Inferior parietal cortex (tissue), 1 donor: ENCODE measurements around the gene SHBG.
"Not testable (repeated sequence)": the region's sequence is repeated elsewhere in the genome, so short reads cannot be mapped to it uniquely, and the experiment has no call there.

Experiments
- DNase-seq: peaks from one replicate; pipeline ENCODE4 v3.0.0-alpha.2; 2016; ENCODE audit errors: extremely low spot score

Gene SHBG, protein sequence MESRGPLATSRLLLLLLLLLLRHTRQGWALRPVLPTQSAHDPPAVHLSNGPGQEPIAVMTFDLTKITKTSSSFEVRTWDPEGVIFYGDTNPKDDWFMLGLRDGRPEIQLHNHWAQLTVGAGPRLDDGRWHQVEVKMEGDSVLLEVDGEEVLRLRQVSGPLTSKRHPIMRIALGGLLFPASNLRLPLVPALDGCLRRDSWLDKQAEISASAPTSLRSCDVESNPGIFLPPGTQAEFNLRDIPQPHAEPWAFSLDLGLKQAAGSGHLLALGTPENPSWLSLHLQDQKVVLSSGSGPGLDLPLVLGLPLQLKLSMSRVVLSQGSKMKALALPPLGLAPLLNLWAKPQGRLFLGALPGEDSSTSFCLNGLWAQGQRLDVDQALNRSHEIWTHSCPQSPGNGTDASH

DNA sequence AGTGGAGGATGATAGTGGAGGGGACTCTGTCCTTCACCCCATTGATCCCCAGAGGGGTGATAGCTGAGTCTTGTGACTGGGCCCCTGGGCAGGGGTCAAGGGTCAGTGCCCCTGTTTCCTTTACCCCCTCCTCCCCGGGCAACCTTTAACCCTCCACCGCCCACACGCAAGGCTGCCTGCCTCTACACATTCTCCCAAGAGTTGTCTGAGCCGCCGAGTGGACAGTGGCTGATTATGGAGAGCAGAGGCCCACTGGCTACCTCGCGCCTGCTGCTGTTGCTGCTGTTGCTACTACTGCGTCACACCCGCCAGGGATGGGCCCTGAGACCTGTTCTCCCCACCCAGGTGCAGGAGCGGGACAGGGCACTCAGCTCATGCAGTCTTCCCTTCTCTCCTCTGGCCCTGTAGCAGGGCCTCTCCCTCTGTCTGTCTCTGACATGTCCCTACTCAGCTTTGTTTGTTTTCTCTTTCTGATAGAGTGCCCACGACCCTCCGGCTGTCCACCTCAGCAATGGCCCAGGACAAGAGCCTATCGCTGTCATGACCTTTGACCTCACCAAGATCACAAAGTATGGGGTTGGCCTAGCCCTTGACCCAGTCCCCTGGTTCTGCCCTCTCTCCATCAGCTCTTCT lies at the start of gene SHBG:
SHBG (plus strand) TSS at position 197 of the 633 bp plus-strand sequence; CDS start at position 235, 38 bp downstream.
- no peak for DNase-seq

DNA sequence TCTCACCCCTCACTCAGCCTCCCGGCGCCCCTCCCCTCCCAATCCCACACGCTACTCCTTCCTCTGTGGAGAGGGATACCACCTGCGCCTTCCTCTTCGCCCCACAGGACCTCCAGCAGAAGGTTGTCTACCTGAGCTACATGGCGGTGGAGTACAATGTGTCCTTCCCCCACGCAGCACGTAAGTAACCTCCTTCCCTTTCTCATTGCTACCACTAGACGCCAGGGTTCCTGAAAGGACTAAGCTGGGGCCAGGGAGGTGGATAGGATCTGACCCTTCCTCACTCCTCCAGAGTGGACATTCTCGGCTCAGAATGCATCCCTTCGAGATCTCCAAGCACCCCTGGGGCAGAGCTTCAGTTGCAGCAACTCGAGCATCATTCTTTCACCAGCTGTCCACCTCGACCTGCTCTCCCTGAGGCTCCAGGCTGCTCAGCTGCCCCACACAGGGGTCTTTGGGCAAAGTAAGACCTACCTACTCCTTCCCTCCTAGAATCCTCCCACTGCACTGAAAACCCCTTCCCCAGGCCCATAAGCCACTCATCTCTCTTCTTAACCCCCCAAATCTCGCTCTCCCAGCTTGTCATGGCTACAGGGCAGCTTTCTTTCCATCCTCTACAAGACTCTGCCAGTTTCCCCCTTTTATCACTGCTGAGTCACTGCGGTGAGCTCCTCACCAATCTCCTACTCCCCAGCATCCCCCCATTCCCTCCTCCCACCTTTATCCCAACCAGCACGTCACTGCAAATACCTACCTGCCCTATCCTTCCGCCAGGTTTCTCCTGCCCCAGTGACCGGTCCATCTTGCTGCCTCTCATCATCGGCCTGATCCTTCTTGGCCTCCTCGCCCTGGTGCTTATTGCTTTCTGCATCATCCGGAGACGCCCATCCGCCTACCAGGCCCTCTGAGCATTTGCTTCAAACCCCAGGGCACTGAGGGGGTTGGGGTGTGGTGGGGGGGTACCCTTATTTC lies 49.0 kb upstream of the SHBG start:
- DNase-seq: no peak

DNA sequence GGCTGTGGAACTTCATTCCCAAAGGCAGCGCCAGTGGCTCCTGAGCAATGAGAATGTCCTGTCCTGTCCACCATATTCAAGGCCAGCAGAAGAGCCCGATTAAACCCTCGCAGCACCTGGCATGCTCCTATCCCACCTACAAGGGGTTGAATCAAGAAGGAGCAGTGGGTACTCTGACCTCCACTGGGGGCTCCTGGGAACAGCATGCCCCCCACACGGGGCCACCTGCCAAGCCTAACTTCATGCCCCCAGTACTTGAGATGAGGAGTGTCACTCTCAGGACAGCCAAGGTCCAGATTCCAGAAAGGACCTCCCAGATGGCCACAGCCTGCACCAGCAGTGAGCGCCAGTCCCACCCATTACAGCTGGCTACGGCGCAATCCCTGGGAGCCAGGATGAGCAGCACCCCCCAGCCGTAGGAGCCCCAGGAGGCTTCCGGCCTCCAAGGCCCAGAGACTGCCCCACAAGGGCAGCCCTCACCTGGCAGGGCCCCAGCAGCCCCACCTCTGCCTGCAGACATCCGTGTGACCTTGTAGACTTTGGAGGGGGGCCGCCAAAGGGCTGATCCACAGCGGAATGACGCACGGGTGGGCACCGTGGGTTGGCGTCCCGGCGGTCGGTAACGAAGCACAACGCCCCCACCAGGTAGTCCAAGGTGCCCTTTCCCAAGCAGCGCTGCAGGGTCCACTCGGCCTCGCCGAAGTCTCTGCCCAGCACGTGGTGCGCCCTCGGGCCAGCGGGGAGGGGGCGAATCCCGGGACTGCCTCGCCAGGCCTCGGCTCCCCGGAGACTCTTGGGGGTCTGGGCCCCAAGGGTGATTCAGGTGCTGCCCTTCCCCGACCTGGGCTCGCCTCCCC lies 47.3 kb upstream of the SHBG start:
- no peak for DNase-seq

DNA sequence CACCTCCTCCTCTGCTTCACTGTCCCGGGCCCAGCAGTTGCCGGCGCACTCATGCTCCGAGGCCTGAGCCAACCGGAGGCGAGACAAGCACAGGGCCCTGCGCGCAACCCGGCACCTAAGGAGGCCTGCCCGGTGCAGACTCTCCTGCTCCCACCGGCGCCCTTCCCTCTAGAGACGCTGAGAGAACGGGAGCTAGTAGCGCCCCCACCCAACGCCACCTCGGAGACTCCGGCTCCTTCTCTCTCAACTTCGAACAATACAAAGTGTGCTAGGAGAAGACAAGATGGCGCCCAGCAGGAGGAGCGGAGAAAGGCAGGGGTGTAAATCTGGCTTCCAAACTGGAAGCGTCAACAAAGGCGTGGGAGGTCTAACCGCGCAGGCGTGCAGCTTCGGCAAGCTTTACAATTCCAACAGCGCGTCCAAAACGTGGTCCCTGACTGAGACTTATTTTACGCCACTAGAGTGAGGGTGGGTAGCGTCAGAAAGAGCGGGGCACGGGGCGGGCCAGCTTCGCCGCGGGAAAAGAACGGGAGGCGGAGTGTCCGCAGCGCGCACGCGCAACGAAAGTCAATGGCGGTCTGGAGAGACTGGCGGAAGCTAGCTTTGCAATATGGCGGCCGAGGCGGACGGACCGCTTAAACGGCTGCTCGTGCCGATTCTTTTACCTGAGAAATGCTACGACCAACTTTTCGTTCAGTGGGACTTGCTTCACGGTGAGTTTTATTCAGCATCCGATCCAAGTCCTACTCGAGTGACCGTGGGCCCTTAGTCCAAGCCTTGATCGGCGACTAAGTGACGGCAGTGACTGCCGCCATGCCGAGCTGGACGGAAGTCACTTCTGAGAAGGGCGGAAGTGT lies 46.5 kb upstream of the SHBG start, which contains the start of gene MPDU1:
MPDU1 (plus strand) TSS at position 600 of the 857 bp plus-strand sequence; CDS start at position 611, 11 bp downstream.
- DNase-seq: peak; percentile 98

DNA sequence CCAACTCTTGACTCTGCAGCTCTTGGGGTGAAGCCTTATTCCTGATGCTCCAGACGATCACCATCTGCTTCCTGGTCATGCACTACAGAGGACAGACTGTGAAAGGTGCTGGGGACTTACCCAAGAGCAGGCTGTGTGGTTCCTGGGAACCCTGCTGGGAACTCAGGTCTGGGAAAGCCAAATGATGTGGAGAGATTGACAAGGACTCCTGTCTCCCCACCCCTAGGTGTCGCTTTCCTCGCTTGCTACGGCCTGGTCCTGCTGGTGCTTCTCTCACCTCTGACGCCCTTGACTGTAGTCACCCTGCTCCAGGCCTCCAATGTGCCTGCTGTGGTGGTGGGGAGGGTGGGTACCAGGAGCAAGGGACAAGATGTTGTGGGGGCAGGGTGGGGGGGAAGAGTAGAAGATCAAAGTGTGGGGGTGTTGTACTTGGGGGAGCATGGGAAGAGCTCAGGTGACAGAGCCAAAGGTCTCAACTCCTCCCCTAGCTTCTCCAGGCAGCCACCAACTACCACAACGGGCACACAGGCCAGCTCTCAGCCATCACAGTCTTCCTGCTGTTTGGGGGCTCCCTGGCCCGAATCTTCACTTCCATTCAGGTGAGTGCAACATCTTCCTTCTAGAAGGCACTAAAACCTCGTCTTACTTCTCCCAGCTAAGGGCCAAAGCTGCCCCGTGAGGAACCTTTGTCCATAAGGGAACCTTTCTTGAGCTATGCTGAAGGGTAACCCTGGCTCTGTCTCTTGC lies 43.1 kb upstream of the SHBG start:
- no peak for DNase-seq

DNA sequence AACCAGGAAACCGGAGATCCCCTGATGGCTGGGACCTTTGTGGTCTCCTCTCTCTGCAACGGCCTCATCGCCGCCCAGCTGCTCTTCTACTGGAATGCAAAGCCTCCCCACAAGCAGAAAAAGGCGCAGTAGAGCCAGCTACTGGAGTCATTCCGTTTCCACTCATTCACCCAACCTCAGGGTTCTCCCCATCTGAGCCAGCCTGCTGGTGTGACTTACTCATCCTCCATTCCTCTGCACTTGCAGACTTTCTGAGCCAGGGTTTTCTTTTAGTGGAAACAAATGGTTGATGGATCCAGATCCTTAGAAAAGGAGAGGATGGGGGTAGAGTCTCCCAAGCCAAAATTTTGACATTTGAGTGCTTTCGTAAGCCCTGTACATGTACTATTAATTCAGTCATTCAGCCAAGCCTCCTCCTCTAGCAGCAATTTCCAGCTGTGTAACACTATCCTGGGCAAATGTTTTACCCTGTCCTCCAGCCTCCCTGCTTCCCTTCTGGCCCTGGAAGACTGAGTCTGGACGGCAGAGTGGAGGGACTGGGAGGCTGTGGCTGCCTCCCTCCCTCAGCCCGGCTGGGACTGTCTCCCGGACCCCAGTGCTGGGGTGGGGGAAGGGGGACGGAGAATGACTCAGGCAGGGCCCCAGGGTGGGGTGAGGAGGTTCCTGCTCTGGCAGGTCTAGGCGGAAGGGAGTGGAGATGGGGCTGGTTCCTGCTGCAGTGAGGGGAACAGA lies 42.3 kb upstream of the SHBG start:
- no peak for DNase-seq

DNA sequence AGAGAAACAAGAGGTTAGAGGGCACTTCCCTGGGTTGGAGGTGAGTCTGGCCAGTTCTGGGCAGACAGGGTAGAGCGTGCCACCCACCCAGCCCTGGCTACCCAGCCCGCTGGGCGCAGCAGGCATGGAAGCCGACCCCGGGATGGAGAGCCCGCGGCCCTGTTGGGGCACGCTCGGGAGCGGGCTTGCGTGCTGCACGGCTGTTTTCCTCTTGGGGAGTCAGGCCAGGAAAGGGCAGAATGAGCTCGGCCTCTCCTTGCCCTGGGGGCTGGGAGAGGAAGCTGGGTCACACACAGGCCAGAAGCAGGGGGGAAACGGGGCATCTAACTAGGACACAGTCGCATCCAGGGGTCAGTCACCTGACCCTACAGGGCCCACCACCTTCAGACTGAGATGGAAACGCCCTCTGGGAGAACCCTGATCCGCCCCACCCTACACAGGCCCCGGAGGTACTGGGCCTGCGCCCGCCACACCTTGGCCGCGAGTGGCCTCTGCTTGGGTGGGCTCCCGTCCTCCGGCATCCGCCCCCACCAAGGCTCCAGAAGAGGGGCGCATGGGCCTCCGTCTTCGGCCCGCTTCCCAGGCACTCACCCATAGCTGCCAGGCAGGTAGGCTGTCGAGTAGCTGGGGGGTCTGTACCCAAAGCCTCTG lies 41.3 kb upstream of the SHBG start:
- DNase-seq: no peak

DNA sequence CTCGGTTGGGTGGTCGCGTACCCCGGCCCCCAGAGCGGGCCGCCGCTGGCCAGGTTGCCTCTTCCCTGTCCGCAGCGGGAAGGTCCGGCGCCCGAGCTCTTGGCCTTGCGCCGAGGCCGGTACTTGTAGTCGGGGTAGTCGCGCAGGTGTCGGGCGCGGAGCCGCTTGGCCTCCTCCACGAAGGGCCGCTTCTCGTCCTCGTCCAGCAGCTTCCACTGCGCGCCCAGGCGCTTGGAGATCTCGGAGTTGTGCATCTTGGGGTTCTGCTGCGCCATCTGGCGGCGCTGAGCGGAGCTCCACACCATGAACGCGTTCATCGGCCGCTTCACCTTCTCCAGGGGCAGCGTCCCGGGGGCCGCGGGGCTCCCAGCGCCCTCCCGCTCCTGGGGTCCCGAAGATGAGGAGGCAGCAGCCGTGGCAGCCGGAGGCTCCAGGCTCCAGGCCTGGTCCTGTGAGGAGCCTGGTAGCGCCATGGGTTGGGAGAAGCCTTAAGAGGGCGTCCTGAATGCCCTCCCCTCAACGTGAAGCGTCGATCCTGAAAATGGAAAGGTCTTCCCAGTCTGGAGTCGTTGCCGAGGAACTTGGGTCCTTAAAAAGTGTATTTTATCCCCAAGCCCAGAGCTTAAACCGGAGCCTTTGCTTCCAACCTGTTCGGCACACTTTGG lies 40.6 kb upstream of the SHBG start:
- DNase-seq: peak; percentile 84

DNA sequence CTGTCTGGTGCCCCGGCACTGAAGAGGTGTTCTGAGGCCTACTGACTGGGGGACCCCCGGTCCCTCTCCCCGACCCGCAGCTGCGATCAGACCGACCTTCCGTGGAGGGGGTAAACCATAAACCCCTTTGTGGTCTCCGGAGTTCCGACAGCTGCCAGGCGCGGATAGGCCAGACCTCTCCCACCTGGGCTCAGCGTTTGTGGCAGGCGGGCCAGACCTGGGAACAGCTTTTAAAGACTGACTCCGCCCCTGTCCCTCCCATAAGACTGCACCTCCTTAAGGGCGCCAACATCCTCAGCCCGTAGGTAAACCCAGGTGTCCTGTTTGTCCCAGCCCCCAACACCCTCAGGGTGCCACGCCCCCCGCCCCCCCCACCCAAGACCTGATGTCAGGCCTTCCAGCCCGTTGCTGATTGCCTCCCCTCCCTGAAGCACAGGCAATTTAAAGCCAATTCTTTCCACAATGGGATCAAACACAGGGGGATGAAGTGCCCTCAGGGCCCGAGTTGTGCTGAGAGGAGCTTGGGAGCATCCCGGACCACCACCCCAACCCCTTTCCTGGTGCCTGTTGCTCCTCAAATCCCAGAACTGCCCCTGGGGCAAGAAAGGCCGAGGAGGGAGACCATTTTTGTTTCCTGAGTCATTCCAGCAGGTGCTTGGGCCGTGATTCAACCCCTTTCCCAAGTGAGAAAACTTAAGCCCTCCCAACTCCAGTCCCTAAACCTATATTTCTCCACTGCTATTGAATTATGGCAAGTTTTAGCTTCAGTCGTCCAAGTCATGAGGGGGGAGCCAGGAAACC lies 39.8 kb upstream of the SHBG start, which contains the start of gene SOX15:
SOX15 (minus strand) TSS at position 204 of the 801 bp plus-strand sequence. CDS start 418 bp downstream, outside the sequence.
- no peak for DNase-seq

DNA sequence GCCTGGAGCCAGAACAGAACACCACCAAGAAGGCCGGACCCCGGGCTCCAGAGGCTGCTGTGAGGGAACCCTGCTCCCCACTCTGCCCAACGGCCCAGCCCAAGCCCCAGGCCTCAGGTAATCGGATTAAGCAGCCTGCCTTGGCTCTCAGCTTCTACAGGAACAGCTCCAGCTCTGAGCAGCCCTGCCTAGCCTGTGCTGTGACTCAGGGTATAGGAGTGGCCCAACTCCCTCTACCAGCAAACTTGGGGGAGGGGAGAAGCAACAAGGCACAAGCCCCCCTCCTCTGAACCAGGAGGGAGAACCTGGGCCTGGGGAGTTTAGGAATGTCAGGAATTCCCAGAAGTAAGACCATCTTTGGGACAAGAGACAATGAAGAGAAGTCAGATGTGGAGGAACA lies 39.2 kb upstream of the SHBG start:
- no peak for DNase-seq

DNA sequence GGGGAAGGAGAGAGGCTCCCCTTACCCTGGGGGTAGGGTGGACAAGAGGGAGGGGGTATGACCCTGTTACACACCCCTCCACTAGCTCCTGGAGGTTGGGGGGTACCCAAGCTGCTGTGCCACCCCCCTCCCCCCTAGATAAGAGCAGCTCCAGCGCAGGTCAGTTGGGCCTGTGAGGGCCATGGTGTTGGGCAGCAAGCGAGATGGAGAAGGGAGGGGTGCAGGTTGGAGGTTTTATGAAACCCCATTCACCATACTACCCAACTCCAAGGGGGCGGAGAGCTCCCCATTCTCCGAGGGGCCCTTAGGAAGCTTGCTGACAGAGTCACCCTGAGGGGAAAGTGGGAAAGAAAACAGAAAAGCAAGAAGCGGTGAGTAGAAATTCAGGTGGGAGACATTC lies 38.3 kb upstream of the SHBG start:
- no peak for DNase-seq

DNA sequence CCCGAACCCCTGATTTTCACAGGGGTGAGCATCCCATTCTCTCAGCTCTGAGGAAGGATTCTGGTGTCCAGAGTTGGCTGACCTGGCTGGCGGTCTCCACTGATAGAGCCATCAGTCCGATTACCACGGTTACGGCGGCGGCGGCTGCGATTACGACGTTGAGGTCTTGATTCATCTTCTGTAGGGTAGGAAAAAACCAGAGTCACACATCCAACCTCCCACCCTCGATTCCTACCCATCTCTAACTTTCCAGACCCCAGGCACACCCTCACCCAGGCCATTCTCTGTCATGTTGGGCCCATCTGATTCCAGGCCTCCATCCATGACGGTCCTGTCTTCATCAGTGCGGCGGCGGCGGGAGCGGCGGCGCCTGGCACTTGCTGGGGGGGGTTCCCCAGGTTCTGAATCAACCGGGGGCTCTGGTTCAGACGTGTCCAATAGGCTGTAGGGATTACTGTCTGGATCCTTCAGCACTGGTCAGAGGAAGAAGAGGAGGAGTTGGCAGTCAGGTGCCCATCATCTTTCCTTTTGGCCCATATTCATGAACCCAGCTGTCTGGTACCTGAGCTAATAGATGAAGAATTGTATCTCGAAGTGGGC lies 37.4 kb upstream of the SHBG start:
- no peak for DNase-seq

DNA sequence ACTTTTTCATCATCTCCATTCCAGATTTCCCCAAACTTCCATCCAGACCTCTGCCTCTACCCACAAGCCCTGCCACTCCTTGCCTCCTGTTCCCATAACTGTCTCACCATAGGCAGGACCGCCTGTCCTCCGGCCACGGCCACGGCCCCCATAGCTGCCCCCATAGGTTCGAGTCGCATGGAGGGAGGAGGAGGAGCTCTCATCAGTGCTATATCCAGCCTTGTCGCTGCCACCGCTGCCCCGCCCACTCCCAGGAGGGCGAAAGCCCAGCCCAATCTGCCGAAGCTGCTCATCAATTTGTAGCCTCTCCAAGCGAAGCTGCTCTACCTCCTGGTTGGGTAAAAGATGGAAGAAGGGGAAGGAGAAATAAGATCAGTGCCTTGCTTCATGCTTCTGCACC lies 36.6 kb upstream of the SHBG start:
- no peak for DNase-seq

DNA sequence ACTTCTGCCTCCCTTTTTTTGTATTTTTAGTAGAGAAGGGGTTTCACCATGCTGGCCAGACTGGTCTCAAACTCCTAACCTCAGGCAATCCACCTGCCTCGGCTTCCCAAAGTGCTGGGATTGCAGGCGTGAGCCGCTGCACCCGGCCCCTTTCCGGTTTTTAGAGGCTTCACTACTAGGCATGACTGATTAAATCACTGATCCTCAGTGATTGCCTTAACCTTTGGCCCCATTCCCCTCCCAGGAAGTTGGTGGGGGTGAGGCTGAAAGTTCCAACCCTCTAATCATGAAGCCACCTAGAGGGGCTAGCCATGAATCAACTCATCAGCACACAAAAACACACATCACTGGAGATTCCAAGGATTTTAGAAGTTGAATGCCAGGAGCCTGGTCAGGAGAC lies 32.4 kb upstream of the SHBG start:
- DNase-seq: not testable (repeated sequence)

DNA sequence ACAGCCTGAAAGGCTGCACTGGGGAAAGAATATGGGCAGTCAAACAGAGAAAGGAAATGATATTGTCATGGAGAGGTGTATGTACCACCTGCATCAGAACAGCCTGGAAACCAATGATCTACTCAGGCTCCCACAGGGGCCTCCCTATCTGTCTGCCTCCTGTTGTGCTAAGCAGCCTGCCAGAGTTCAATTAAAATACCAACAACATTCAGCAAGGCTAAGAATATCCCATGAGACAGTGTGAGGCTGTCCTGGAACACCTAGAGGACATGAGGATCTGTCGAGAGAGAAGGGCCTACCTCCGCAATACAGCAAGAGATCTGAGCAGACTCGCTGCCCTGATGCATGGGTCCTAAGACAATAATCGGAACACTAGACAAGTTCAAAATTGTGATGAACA lies 23.7 kb upstream of the SHBG start:
- DNase-seq: no peak

DNA sequence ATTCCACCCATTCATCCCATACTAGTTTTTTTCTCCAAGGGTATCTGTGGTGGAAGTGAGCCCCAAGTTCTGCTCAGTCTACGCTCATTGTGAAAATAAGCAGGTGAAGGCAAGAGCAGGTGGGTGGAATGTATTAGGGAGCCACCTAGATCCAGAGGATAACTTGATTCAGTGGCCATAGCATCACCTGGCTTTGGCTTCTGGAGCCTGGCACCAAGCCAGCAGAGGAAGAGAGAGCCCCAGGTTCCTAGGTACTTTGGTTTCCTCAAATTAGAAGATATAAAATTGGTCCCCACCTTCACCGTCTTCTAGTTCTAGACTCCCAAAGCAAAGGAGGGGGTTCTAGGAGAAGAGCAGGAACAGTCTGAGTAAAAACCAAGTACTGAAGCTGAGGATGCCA lies 19.3 kb upstream of the SHBG start:
- DNase-seq: no peak
